Bronchial epithelial cell (primary cell): ENCODE measurements around the gene DYNC1LI2. TPM values are rescaled to one million over a fixed set of nuclear protein-coding genes. Genes with fewer than 3 reads are reported as not detected.

Source experiments
- DNase-seq: peaks from one replicate; pipeline ENCODE4 v3.0.0-alpha.2; 2010; ENCODE audit warnings: low read depth
- FAIRE-seq: peaks from 2 replicates; lab custom pipeline; 2011; peaks lifted over from hg19 to GRCh38; lab: Jason Lieb, UNC
- H3K27me3 ChIP-seq: 2 replicates; pipeline ENCODE4 v1.5.1; 2011; ENCODE audit warnings: low read length; ENCODE audit not compliant: control insufficient read depth, insufficient read depth
- H3K36me3 ChIP-seq: 2 replicates; pipeline ENCODE4 v1.5.1; 2011; ENCODE audit warnings: low read length; ENCODE audit not compliant: control insufficient read depth, insufficient read depth
- H3K4me3 ChIP-seq: 2 replicates; pipeline ENCODE4 v1.5.1; 2011; ENCODE audit warnings: mild to moderate bottlenecking, low read depth, low read length, control low read depth
- total RNA-seq: library from RNA; depleted of rRNA; stranded (reverse); fragments of >200 nt; gene quantifications from 2 replicates; pipeline ENCODE4 v1.2.1, GENCODE V29; 2014
- TF ChIP-seq, protein P1 (sequence below): IDR thresholded peaks from 2 replicates; pipeline ENCODE4 v1.5.1; 2011; ENCODE audit warnings: mild to moderate bottlenecking, moderate library complexity, low read length, control low read depth, inconsistent platforms; ENCODE audit not compliant: insufficient read depth, severe bottlenecking

The DYNC1LI2 gene
- total RNA-seq, 1 donor from 2014 or later = 138 TPM

DNA sequence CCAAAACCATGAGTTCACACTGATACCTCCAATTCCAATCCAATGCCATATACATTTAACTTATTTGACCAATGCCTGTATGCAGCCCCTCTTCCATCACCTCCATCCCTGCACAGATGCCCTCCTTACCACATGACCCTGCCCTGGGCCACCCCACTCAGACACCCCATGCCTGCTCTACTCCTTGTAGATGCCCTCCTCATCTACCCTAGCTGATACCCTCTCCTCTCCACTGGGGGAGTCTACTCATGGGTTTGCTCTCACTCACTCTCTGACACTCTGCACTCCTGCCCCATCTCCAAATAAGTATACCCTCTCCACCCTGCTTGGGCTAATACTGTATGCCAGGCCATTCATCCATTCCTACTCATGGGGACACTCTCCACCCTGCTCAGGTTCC, 38.9 kb downstream of the DYNC1LI2 start:
- no peak for FAIRE-seq
- no peaks in the 10 kb centered on the region for H3K27me3 ChIP-seq

DNA sequence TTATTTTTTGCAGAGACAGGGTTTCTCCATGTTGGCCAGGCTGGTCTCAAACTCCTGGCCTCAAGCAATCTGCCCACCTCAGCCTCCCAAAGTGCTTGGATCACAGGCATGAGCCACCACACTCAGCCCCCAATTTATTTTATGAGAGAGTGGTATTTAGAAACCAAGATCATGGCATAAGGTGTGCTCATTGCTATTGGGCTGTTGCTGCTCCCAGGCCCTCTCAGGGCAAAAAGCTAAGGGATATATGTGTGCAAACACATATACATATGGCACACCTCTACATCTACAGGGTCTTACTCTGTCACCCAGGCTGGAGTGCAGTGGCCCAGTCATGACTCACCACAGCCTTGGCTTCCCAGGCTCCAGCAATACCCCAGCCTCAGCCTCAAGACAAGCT, 39.8 kb downstream of the DYNC1LI2 start:
- DNase-seq (no peak), FAIRE-seq (no peak)
- Histone ChIP-seq H3K27me3 (no peaks in the 10 kb centered on the region), H3K36me3 (no peaks in the 10 kb centered on the region), H3K4me3 (no peak overlapping the region)
- TF ChIP-seq, protein P1, sequence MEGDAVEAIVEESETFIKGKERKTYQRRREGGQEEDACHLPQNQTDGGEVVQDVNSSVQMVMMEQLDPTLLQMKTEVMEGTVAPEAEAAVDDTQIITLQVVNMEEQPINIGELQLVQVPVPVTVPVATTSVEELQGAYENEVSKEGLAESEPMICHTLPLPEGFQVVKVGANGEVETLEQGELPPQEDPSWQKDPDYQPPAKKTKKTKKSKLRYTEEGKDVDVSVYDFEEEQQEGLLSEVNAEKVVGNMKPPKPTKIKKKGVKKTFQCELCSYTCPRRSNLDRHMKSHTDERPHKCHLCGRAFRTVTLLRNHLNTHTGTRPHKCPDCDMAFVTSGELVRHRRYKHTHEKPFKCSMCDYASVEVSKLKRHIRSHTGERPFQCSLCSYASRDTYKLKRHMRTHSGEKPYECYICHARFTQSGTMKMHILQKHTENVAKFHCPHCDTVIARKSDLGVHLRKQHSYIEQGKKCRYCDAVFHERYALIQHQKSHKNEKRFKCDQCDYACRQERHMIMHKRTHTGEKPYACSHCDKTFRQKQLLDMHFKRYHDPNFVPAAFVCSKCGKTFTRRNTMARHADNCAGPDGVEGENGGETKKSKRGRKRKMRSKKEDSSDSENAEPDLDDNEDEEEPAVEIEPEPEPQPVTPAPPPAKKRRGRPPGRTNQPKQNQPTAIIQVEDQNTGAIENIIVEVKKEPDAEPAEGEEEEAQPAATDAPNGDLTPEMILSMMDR = no peak

More for the DNA sequence above, 38.9 kb downstream of the DYNC1LI2 start:
- DNase-seq = no peak
- TF ChIP-seq, protein P1 = no peak
- H3K4me3 ChIP-seq = no peak overlapping the region
- H3K36me3 ChIP-seq = no peaks in the 10 kb centered on the region

DNA sequence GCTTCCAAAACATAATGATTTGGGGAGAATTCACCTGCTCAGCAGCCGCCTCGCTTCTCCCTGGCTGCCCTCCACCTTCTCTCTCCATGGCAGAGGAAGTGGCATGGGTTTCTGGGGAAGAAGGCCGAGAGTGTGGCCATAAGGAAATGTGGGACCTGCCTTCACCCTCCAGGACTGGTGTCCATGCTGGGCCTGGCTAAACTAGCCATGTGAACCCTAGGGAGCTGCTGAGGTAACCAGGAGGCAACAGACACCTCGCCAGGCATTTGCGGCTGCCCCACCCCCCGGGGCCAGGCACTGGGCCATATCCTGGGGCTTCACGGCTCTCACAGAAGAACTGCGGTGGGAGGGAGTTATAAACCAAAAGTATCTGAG, 44.9 kb downstream of the DYNC1LI2 start:
- H3K36me3 ChIP-seq = no peaks in the 10 kb centered on the region
- no peaks in the 10 kb centered on the region for H3K27me3 ChIP-seq
- no peak overlapping the region for H3K4me3 ChIP-seq
- FAIRE-seq (no peak), DNase-seq (no peak)
- TF ChIP-seq, protein P1 = no peak

DNA sequence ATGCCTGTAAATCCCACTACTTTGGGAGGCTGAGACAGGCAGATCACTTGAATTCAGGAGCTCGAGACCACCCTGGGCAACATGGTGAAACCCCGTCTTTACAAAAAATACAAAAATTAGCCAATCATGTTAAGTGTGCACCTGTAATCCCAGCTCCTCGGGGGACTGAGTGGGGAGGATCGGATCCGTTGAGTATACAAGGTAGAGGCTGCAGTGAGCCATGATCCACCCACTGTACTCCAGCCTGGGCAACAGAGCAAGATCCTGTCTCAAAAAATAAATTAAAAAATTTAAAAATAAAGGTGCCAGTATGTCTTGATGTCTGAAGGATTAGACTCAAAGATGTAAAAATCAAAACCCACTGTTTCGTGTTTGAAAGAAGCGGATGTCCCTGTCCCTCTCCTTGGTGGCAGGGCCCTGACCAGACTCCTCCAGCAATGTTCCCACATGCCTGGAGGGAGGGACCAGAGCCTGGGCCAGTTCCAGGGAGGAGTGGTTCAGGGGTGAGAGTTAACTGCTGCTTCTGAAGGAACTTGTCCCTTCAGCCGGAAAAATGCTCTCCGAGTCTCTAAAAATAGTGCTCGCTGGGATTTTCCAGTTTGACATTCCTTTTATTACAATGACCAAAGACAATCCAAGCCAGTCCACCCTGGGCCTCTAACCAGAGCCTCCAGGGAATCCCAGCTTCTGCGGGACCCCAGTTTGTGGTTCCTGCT, 45.5 kb downstream of the DYNC1LI2 start:
- no peaks in the 10 kb centered on the region for H3K27me3 ChIP-seq
- H3K36me3 ChIP-seq = no peaks in the 10 kb centered on the region
- DNase-seq (no peak), FAIRE-seq (no peak)
- H3K4me3 ChIP-seq = no peak overlapping the region
- TF ChIP-seq, protein P1 = no peak

DNA sequence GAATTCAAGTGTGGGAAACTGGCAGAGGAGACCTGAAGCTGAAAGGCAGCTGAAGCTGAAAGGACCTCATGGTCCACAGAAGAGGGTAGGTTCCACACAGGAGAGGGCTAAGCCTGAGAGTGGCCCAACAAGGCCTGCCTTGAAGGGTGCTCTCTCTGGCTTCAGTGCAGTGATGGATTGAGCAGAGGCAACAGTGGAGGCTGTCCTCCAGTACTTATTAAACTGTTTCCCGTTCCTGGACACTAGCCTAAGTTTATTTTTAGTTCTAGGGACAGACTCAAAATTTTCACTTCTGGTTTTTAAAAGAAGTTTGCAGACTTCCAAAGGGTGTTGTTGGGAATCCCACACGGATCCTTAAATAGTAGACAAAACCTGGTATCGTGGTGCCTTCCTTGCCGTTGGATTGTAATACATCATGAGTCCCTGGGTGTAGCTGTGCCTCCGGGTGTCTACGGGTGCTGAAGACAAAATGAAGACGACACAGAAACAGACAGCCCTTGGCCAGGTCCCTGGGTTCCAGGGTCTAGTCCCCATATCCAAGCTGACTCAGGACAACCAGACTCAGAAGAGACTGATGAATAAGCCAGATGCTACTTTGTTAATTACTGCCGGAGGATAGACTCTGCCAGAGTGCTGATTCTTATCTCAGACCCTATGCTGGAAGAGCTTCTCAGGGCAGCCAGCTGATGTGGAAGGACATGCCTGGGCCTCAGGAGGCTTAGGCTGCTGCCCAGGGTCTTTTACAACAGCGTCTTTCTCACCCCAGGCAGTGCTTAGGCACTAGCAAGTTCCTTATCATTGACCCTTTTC, 47.8 kb downstream of the DYNC1LI2 start:
- Histone ChIP-seq H3K27me3 (no peaks in the 10 kb centered on the region), H3K36me3 (no peaks in the 10 kb centered on the region), H3K4me3 (no peak overlapping the region)
- FAIRE-seq = no peak
- TF ChIP-seq, protein P1 = no peak
- no peak for DNase-seq
